HG03565 (cell line): ENCODE data around the gene TBPL1.

Experiments
- ATAC-seq: cut with Tn5 transposase; IDR thresholded peaks from one replicate; pipeline ENCODE4 v1.9.1; 2021; ENCODE audit warnings: mild to moderate bottlenecking, moderate library complexity; ENCODE audit not compliant: unreplicated experiment

TBPL1 gene

DNA sequence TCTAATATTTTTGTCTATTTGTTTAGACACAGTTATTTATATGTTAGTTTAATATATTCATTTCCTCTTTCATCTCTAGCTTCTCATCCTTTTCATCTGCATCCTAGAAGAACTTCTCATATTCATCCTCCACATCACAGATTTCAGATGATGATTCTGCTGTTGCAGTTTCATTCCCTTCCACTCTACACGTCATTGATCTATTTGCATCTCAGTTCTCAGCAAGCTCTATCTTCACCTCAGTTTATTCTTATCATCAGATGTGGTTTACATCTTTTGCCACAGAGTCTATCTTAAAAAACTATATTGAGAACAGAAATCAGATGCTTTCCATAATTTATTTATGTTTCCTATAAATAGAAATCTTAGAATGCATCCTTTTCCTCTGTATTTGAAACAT, 86.1 kb downstream of the TBPL1 start:
- no peak for ATAC-seq
